GM19452 (cell line): ENCODE data around the gene TSG101.

Source experiments
- ATAC-seq: cut with Tn5 transposase; IDR thresholded peaks from one replicate; pipeline ENCODE4 v1.9.1; 2021; ENCODE audit not compliant: unreplicated experiment

TSG101 gene

GRCh38 chr11:18526521-18527296 is at the start of gene TSG101:
TSG101 (minus strand) TSS chr11:18526942; CDS start chr11:18526816, 126 bp downstream.
- peak; percentile 96 for ATAC-seq

- no peak for ATAC-seq
These were observed 48.6 kb upstream of the TSG101 start for GRCh38 chr11:18575361-18575760.

- no peak for ATAC-seq
These were observed 40.3 kb upstream of the TSG101 start for GRCh38 chr11:18567081-18567480.

- ATAC-seq = no peak
These were observed 39.7 kb upstream of the TSG101 start for GRCh38 chr11:18566406-18566805.

GRCh38 chr11:18564149-18564548 is 37.4 kb upstream of the TSG101 start:
- ATAC-seq = no peak

- ATAC-seq = no peak
These were observed 36.5 kb upstream of the TSG101 start for GRCh38 chr11:18563090-18563730.

GRCh38 chr11:18548001-18548400 is 21.3 kb upstream of the TSG101 start:
- no peak for ATAC-seq

- ATAC-seq = no peak
These were observed 13.7 kb upstream of the TSG101 start for GRCh38 chr11:18540207-18541009.

- no peak for ATAC-seq
These were observed 9.5 kb upstream of the TSG101 start for GRCh38 chr11:18536209-18536608.

- no peak for ATAC-seq
These were observed 7.5 kb upstream of the TSG101 start for GRCh38 chr11:18534245-18534644.

GRCh38 chr11:18533365-18533764 is 6.6 kb upstream of the TSG101 start:
- no peak for ATAC-seq

GRCh38 chr11:18527512-18527911 is 770 bp upstream of the TSG101 start:
- ATAC-seq = no peak

GRCh38 chr11:18526130-18526520 is 617 bp downstream of the TSG101 start:
- no peak for ATAC-seq

- ATAC-seq = no peak
These were observed 2.5 kb downstream of the TSG101 start for GRCh38 chr11:18524248-18524647.

- no peak for ATAC-seq
These were observed 3.7 kb downstream of the TSG101 start for GRCh38 chr11:18523084-18523483.

- ATAC-seq = no peak
These were observed 4.4 kb downstream of the TSG101 start for GRCh38 chr11:18522388-18522787.

- ATAC-seq = no peak
These were observed 5.6 kb downstream of the TSG101 start for GRCh38 chr11:18521122-18521521.

- ATAC-seq = no peak
These were observed 24.4 kb downstream of the TSG101 start for GRCh38 chr11:18502352-18502751.

- ATAC-seq = no peak
These were observed 25.1 kb downstream of the TSG101 start for GRCh38 chr11:18501629-18502028.

GRCh38 chr11:18498039-18498438 is 28.7 kb downstream of the TSG101 start:
- ATAC-seq = no peak

- no peak for ATAC-seq
These were observed 31.0 kb downstream of the TSG101 start for GRCh38 chr11:18495703-18496102.

- no peak for ATAC-seq
These were observed 31.5 kb downstream of the TSG101 start for GRCh38 chr11:18495271-18495670.
